G401 (cell line): ENCODE data around the gene PSMC3IP. TPM values are rescaled to one million over a fixed set of nuclear protein-coding genes. Genes with fewer than 3 reads are reported as not detected.
"Not testable (repeated sequence)": the region's sequence is repeated elsewhere in the genome, so short reads cannot be mapped to it uniquely, and the experiment has no call there.

Source experiments
- DNase-seq: peaks from one replicate; pipeline ENCODE4 v3.0.0-alpha.2; 2015; ENCODE audit warnings: low spot score
- in situ Hi-C: cut with HindIII; loops from 2 replicates; pipeline ENCODE4 v1.10.0; 2016; ENCODE audit warnings: low sequenced_read_pairs, mixed read lengths
- total RNA-seq: library from RNA; depleted of rRNA; stranded (reverse); fragments of >200 nt; shearing (Covaris generic); gene quantifications from 2 replicates; pipeline ENCODE4 v1.2.3, GENCODE V29; 2014; rRNA removed

The PSMC3IP gene, protein sequence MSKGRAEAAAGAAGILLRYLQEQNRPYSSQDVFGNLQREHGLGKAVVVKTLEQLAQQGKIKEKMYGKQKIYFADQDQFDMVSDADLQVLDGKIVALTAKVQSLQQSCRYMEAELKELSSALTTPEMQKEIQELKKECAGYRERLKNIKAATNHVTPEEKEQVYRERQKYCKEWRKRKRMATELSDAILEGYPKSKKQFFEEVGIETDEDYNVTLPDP
- total RNA-seq = 6.2 and 14.9 TPM in 2 replicates

GRCh38 chr17:42577532-42578281, at the start of gene PSMC3IP:
PSMC3IP (minus strand) TSS chr17:42577729; CDS start chr17:42577686, 43 bp downstream.
- peak; percentile 95 for DNase-seq
- in situ Hi-C loops = no loop called here

- in situ Hi-C loops = no loop called here
- no peak for DNase-seq
Measured at GRCh38 chr17:42623732-42624596, 46.4 kb upstream of the PSMC3IP start.

GRCh38 chr17:42623271-42623670, 45.7 kb upstream of the PSMC3IP start:
- DNase-seq = no peak
- in situ Hi-C loops = no loop called here

- DNase-seq, in situ Hi-C loops: not testable (repeated sequence)
Measured at GRCh38 chr17:42621987-42622386, 44.5 kb upstream of the PSMC3IP start.

GRCh38 chr17:42618442-42619150, 41.1 kb upstream of the PSMC3IP start:
- in situ Hi-C loops = no loop called here
- peak; percentile 34 for DNase-seq

DNA sequence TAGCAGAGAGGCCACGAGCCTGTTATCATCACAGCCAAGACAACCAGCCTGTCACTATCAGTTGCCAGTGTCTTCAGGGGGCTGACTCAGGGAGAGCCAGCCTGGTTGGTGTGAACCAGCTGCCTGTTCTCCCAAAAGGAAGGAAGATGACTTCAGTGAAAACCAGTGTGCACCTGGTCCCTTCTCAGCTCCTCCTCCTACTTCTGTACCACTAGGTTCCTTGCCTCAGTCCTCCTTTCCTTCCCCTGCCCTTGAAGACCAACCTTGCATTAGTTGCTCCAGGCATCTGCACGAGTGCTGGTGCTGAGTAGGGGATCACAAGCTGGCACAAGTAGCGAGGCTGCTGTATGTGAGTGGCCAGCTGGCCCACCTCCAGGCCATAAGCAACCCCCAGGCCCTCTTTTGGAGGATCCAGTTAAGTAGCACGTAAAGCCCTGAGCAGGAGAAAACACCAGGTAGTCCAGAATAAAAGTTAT, 40.5 kb upstream of the PSMC3IP start:
- no peak for DNase-seq

GRCh38 chr17:42613699-42614295, 36.3 kb upstream of the PSMC3IP start:
- DNase-seq = no peak

More for the DNA sequence above, 40.5 kb upstream of the PSMC3IP start:
- in situ Hi-C loops = no loop called here

GRCh38 chr17:42612013-42612412, 34.5 kb upstream of the PSMC3IP start:
- no peak for DNase-seq
- in situ Hi-C loops = no loop called here

More at GRCh38 chr17:42613699-42614295, 36.3 kb upstream of the PSMC3IP start:
- in situ Hi-C loops = no loop called here

DNA sequence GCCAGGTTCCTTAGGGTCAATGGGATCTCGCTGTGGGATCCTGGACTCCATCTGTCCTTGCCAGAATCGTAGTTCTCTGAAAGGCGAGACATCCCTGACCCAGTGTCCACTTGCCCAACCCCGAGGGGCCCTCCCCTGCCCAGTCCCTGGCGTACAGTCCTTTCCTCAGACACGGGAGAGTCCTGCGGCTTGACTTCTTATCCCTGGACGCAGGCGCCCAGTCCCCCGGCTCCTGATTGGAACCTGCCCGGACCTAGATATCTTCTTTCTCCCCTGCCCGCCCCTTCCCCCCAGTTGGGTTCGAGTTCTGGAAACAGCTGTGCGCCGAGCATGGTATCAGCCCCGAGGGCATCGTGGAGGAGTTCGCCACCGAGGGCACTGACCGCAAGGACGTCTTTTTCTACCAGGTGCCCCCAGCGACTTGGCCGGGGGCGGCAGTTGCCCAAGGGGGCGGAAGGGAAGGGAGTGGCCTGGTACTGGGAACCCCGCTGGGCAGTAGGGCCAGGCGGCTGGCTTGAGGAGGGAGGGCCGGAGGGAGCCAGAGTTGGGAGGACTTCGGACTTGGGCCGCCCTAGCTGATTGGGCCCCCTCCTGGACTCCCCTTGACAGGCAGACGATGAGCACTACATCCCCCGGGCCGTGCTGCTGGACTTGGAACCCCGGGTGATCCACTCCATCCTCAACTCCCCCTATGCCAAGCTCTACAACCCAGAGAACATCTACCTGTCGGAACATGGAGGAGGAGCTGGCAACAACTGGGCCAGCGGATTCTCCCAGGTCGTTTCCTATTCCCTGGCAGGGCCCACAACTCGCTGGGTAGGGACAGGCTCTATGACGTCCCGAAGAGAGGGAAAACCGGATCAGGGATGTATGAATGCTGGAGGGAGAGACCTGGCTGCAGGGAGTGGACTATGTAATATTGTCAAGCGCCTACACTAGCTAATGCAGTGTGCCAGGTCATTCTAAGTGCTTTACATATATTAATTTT, 32.6 kb upstream of the PSMC3IP start:
- in situ Hi-C loops = loop anchor here (5.0 kb wide), 1 partner anchor 57 kb away; no protein-coding TSS in a partner anchor
- not testable (repeated sequence) for DNase-seq

- in situ Hi-C loops = loop anchor here (5.0 kb wide), 1 partner anchor 58 kb away; no protein-coding TSS in a partner anchor
Measured at GRCh38 chr17:42609182-42609813, 31.8 kb upstream of the PSMC3IP start, which contains the start of the genes RETREG3 and TUBG1. RETREG3 (minus strand) TSS chr17:42609374; CDS start chr17:42609324, 50 bp downstream. TUBG1 (plus strand) TSS chr17:42609683; CDS start chr17:42609738, 55 bp downstream.

GRCh38 chr17:42608305-42609181, 31.0 kb upstream of the PSMC3IP start:
- in situ Hi-C loops = loop anchor here (5.0 kb wide), 1 partner anchor 59 kb away; no protein-coding TSS in a partner anchor
- no peak for DNase-seq

More at GRCh38 chr17:42609182-42609813, 31.8 kb upstream of the PSMC3IP start, which contains the start of the genes RETREG3 and TUBG1:
- peak; percentile 99 for DNase-seq

- in situ Hi-C loops = loop anchor here (5.0 kb wide), 1 partner anchor 60 kb away; no protein-coding TSS in a partner anchor
- DNase-seq = no peak
Measured at GRCh38 chr17:42607769-42608168, 30.2 kb upstream of the PSMC3IP start.

DNA sequence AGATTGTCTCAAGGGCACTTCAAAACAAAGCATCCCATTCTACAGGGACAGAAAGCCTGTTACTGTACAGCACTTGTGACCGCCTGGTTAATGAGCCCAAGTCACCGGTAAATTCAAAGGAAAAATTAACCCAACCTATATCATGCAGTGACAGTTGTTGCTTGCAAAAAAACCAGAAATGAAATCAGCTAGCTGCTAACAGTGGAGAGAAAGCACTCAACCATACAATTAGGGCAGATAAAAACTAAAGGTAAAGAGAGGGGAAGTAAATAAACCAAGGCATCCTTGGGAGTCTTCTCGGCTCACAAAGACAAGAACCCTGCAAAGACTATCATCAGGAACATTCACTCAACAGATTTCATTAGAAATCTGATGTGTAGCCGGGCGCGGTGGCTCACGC, 25.8 kb upstream of the PSMC3IP start:
- DNase-seq = no peak
- in situ Hi-C loops = no loop called here

- in situ Hi-C loops = no loop called here
- DNase-seq = peak; percentile 18
Measured at GRCh38 chr17:42598905-42599304, 21.4 kb upstream of the PSMC3IP start.

GRCh38 chr17:42596386-42596785, 18.9 kb upstream of the PSMC3IP start:
- in situ Hi-C loops = no loop called here

More at GRCh38 chr17:42596386-42596785, 18.9 kb upstream of the PSMC3IP start:
- DNase-seq = no peak
